Measurements from ENCODE around the gene PDE10A.

PDE10A gene

DNA sequence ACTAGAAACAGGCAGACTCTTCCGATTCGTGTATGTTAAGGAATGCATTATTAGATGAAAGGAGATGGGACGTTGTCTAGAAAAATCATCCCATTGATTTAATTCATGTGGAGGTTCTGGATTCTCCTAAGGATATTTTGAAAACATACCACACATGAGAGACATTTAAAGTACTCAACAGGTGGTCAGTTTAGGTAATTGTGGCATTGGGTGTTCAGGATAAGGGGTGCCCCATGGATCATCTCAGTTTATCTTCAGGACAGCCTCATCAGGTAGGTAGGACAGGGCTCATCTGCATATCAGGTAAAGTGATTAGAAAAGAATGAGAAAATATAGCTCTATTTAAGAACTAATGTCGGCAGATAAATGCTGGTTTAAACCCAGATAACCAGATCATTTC, 15.9 kb upstream of the PDE10A start:
- no peak overlapping the region for H3K4me3 ChIP-seq (ENCODE audit: low read depth, low read length)
- DNase-seq (ENCODE audit: low read depth) = no peak
- TF ChIP-seq, protein P1, sequence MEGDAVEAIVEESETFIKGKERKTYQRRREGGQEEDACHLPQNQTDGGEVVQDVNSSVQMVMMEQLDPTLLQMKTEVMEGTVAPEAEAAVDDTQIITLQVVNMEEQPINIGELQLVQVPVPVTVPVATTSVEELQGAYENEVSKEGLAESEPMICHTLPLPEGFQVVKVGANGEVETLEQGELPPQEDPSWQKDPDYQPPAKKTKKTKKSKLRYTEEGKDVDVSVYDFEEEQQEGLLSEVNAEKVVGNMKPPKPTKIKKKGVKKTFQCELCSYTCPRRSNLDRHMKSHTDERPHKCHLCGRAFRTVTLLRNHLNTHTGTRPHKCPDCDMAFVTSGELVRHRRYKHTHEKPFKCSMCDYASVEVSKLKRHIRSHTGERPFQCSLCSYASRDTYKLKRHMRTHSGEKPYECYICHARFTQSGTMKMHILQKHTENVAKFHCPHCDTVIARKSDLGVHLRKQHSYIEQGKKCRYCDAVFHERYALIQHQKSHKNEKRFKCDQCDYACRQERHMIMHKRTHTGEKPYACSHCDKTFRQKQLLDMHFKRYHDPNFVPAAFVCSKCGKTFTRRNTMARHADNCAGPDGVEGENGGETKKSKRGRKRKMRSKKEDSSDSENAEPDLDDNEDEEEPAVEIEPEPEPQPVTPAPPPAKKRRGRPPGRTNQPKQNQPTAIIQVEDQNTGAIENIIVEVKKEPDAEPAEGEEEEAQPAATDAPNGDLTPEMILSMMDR (IDR thresholded peaks at IDR 0.05; ENCODE audit: control insufficient read depth, extremely low read depth, insufficient read depth) = no peak

- no peak overlapping the region for H3K4me3 ChIP-seq (ENCODE audit: low read depth, low read length)
- DNase-seq (ENCODE audit: low read depth) = no peak
- TF ChIP-seq, protein P1 (IDR thresholded peaks at IDR 0.05; ENCODE audit: control insufficient read depth, extremely low read depth, insufficient read depth) = no peak
Measured at GRCh38 chr6:165678429-165678828, 15.4 kb upstream of the PDE10A start.

DNA sequence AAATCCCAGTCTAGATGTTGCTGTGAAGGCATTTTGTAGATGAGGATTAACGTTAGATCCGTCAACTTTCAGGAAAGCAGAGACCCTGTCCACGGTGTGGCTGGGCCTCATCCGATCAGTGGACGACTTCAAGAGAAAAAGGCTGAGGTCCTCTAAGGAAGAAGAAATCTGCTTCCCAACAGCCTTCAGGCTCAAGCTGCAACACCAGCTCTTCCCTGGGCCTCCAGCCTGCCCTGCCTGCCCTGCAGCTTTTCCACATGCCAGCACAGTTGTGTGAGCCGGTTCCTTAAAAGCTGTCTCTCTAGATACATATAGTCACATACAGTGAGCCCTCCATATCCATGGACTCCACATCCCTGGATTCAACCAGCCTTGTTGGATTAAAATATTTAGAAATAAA, 14.1 kb upstream of the PDE10A start:
- TF ChIP-seq, protein P1 (IDR thresholded peaks at IDR 0.05; ENCODE audit: control insufficient read depth, extremely low read depth, insufficient read depth) = no peak
- no peak overlapping the region for H3K4me3 ChIP-seq (ENCODE audit: low read depth, low read length)
- no peak for DNase-seq (ENCODE audit: low read depth)

DNA sequence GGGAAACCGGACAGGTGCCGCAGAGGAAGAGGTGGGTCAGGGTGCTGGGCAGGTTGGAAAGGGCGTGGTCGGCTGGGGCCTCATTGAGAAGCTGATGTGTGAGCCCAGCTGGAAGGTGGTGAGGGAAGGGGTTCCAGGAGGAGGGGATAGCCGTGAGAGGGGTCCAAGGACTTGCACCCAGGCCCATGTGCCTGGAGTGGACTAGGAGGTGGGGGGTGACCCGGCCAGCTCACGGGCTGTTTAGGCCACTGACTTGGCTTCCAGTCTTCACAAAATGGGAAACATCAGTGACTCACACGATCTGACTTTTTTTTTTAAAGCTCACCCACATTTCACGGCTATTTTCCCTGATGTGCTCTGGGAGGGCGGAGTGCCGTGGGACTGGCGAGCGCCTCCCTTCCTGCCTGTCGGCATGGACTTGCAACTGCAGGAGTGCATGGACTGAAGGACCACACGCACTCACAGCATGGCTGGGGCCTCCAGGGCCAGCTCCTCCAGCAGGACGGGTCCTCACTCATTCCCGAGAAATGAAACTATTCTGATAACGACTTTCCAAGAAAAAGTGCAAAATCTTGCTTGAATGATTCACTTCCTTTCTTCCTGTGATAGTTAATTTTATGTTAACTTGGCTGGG, 13.5 kb upstream of the PDE10A start:
- H3K4me3 ChIP-seq (ENCODE audit: low read depth, low read length) = no peak overlapping the region
- no peak for DNase-seq (ENCODE audit: low read depth)
- TF ChIP-seq, protein P1 (IDR thresholded peaks at IDR 0.05; ENCODE audit: control insufficient read depth, extremely low read depth, insufficient read depth) = no peak

DNA sequence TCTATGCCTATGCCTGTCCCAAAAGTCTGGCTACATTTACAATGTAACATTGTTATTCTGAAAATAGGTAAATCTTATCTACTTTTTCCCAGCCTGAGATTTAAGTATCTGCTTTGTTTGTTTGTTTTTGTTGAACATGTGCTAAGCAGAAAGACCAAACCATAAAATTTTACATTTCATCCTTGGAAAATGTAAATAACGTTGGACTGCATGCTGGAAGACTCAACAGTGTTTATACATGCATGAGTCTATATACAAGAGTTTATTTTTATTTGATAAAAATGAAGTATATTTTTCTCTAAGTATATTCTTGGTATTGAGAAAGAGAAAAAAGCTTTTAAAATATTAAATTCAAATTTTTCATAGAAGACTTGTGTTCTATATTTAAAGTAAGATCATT, 12.1 kb upstream of the PDE10A start:
- DNase-seq (ENCODE audit: low read depth) = no peak
- TF ChIP-seq, protein P1 (IDR thresholded peaks at IDR 0.05; ENCODE audit: control insufficient read depth, extremely low read depth, insufficient read depth) = no peak
- H3K4me3 ChIP-seq (ENCODE audit: low read depth, low read length) = no peak overlapping the region

GRCh38 chr6:165674155-165675029, 11.4 kb upstream of the PDE10A start:
- no peak for DNase-seq (ENCODE audit: low read depth)
- TF ChIP-seq, protein P1 (IDR thresholded peaks at IDR 0.05; ENCODE audit: control insufficient read depth, extremely low read depth, insufficient read depth) = no peak
- no peak overlapping the region for H3K4me3 ChIP-seq (ENCODE audit: low read depth, low read length)

All from LNCaP clone FGC (cell line).